ENCODE results near the gene TMEM80.

The TMEM80 gene

DNA sequence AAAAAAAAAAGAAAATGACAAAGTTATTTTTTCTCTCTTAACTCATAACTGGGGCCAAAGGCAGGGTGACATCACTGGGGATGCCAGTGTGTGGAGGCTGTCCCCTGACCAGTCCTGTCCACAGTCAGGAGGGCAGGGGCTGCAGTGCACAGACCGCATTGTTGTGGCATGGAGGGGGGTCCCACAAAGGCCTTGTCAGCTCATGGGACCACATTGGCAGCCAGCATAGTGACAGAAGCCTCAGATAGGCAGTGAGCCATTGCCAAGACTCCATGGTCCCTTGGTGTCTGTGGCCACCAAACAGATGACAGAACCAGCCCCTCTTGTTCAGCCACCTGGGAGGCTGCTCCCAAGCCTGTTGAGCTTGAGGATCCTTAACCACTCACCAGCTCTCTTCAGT is 4.1 kb downstream of the TMEM80 start:
- no peak for DNase-seq (ENCODE audit: low spot score)

DNA sequence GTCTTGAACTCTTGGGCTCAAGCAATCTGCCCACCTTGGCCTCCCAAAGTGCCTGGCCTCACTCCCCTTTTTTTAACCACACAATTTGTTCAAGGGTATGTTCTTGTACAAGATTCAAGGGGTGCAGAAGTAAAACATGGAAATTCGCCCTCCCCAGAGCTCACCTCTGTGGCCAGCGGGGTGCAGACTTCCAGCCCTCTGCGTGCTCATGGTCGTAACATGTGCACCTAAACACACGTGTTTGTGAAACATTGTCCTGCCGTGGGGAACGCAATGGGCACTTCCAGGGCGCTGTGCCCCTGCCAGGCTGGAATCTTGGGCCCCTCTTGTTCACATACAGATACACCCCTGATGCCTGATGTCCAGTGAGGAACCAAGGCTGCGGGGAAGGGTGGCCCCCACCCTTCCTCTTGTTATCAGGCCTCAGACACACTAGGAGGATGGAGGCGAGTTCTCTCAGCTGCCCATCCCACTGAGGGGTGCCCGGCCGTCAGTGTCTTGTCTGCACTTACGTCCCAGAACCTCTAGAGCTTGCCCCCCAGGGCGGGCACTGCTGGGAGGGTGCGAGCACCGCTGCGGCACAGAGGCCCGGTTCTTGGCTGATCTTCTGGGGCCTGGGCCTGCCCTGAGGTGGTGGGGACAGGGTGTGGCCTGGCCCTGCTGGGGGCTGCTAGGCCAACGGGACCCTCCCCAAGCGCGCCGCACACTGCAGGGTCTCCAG is 6.3 kb downstream of the TMEM80 start:
- DNase-seq (ENCODE audit: low spot score) = no peak

DNA sequence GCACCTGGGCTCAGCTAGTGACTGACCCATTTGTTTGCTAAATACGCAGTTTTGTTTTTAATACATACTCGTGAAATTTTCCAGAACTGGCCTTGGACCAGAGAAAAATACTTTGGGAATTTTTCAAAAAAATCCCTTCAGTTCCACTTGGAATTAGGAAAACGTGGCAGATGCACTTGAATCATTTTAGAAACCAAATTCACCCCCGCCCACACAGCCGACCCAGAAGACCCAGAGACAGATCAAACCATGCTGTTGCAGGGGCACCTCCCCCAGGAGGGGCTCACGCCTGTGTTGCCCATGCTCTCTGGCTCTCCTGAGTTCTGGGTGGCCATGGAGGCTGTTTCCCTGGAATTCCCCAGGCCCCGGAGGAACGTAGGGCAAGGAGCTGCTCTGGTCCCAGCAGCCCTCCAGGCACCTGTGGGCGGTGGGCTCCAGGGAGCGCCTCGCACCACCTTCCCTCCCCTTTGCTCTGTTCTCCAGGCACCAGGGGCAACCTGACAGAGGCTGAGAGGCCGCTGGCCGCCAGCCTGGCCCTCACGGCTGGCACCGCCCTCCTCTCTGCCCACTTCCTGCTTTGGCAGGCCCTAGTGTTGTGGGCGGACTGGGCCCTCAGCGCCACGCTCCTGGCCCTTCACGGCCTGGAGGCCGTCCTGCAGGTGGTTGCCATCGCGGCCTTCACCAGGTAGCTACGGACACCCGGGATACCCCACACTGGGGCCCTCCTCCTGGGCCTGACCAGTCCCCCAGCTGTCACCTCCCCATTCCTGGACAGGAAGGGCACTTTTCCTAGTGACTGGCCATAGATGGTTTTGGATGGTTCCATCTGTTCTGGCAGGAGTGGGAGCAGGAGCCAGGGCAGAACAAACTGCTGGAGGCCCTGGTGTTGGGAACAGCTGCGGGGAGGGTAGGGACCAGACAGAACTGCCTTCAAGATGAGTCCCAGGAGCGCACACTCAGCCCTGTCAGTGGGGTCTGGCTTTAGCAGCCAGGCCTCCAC is 7.1 kb downstream of the TMEM80 start:
- DNase-seq (ENCODE audit: low spot score) = no peak

DNA sequence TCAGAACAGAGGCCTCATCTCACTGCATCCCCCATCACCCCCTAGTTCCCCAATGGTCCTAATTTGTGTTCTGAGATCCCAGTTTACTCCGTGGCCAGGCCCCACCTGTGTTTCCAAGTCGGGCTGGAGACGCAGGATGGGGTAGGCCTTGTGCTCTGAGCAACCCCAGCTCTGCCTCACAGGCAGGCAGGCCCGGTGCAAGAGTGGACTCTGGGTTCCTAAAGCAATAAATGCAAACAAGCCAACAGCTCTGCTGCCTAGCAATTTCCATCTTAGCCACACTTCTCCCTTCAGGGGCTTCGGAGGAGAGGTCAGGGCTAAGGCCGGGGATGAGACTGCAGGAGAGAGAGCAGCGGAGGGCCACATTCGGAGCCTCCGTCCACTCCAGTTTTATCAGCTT is 7.9 kb downstream of the TMEM80 start:
- no peak for DNase-seq (ENCODE audit: low spot score)

DNA sequence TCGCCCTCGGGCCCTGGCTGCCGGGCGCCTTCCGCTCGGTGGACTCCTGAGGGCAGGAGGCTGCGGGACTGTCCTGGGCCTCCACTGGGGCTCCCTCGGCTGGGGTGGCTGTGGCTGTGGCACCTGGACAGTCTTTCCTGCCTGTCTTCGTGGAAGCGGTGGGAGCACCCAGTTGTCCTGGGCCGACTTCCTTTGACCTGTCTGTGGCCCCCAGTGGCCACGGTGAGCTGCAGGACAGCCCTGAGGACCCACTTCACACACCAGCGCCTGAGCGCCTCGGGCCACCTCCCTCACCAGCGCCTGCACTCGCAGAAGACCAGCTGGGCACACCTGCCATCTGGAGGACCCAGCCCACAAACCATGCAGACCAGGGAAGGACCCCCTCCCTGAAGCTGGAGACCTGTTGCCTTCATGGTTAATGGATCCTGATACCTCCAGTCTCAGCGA is 8.6 kb downstream of the TMEM80 start:
- DNase-seq (ENCODE audit: low spot score) = no peak

DNA sequence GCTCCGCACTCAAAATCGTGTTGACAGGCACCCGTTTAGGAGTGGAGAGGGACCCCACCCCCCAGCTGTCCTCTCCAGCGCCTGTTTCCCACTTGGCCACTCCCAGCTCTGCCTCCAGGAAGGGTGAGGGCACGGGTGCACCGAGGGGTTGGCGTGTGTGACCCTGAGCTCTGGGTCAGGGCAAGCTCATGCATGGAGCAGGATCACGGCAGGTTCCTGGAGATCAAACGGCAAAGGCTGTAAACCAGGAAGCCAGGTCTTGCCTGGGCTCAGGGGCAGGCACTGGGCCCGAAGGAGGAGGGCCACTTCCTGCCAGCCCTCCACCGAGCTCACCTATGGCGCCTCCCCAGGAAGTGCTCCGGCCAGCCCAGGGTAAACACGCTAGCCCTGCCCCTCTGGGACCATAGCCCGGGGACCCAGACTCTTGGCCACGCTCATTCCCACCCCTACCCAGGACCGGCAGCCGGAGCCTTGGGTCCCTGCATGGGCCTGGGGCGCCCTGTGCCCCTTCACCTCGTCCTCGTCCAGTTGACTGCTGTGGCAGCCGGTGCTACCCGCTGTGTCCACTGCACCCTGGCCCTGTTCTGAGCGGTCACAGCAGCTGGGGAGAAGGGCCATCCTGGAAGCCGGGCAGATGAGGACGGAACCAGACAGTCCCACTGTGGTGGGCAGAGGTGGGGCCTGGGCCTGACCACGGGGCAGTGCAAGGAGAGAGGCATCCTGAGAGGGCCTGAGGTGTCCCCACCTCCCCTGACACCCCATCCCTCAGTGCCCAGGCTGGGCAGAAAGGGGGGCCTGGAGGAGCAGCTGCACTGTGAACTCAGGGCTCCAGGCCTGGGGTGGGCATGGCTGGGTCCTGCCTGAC is 9.4 kb downstream of the TMEM80 start:
- DNase-seq (ENCODE audit: low spot score) = no peak

DNA sequence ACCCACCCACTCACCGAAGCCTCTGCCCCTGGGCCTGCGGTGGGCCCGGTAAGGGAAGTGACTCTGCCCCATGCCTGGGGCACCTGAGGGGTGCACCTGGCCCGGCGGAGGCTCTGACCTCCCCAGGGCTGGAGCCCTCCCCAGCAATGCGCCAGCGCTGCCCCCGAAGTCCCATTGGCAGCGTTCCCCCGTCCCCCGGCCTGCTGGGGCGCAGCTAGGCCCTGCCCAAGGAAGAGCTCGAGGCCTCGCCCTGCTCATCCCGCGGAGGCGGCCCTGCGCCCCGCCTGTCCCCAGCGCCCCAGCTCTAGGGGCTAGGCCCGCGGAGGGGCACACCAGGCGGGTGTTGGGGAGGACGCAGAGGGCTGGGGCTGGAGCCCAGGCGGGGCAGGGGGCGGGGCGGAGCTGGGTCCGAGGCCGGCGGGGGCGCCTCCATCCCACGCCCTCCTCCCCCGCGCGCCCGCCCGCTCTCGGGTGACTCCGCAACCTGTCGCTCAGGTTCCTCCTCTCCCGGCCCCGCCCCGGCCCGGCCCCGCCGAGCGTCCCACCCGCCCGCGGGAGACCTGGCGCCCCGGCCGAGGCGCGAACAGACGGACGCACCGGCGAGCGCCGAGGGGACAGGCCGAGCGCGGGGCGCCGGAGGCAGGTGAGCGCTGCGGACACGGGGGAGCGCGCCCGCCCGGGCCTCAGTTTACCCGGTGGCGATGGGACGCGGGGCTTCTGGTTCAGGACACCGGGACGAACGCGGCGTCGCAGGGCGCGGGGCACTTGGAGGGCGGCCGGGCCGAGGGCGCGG is 10.2 kb downstream of the TMEM80 start, which contains the start of gene EPS8L2:
TSS of gene EPS8L2 (plus strand) at position 586 of the 793 bp plus-strand sequence. CDS start 3,177 bp downstream, outside the sequence.
- no peak for DNase-seq (ENCODE audit: low spot score)

DNA sequence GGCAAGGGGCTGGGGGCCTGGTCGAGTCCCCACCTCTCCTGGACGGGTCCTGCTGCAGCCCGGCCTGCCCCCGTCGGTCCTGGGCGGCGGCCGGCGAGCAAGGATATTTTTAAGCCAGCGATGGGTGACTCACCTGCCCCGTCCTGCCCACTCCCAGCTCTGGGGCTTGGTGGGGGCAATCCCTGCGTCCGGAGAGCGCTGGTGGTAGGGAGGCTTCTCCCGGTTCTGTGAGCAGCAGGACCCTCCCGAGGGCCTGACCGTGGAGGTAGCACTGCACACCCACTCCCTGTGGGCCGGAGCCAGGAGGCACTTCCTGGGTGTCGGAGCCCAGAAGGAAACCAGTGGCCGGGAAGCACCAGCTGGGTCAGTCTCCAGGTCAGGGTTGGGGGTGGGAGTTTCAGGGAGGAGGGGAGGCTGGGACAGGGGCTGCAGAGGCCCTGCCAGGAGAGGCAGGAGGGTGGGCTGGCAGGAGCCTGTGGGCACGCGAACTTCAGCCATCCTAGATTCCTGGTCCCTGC is 10.9 kb downstream of the TMEM80 start:
- peak; percentile 66 for DNase-seq (ENCODE audit: low spot score)

DNA sequence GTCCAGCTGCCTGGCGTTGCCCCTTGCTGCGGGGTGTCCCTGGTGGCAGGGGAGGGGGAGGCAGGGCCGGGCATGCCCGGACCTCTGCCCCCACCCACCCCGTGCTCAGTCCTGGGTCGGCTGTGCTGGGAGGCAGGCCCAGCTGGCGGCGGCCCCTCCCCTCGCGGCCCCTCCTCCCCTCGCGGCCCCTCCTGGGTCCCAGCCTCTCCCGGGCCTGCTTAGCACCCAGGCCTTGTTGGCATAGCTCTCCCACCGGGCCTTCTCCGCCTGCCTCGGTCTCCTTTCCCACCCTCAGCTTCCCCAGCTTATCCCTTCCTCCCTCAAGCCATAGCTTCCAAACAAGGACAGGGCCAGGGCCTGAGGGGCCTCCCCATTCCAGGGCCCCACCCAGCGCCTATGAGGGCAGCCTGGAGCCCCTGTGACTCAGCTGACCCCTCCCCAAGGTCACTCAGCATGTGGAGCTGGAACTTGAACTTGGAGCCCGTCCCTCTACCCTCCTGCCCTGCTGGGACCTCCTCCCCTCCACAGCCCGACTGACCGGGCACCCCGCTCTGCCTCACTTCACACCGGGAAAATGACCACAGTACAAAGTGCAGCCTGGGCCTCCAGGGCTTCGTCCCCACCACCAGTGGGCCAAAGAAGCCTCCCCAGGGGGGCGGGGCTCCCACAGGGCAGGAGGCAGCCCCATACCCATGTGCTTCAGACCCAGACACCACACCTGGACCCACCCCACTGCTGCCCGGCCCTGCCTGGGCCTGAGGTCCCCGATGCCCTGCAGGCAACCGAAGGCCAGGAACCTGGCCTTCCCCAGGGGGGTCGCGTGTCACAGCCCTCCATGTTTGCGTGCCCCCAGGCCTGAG is 11.6 kb downstream of the TMEM80 start:
- DNase-seq (ENCODE audit: low spot score) = peak; percentile 58

DNA sequence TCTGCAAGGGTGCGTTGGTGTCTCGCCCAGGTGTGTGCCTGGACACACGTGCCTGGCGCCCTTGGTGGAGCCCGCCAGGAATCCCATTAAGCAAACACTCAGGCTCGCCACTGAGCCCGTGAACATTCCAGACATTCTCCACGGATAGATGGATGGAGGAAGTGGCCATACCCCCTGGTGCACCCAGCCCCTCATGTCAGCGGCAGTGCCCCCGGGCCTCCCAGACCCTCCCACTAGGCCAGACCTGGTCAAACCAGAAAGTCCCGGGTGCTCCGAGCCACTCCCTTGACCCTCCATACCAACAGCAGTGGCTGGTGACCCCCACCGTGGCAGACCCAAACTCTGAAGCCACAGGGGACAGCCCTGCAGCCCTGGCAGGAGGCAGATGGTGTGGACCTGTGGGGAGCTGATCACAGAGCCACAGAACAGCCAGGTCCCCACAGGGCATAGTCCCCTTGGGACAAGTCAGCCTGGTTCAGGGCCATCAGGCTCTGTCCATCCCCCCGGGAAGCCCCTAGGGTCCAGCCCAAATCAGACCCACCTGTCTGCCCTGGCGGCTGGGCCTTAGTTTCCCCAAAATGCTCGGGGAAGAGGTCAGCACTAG is 12.3 kb downstream of the TMEM80 start:
- DNase-seq (ENCODE audit: low spot score) = no peak

DNA sequence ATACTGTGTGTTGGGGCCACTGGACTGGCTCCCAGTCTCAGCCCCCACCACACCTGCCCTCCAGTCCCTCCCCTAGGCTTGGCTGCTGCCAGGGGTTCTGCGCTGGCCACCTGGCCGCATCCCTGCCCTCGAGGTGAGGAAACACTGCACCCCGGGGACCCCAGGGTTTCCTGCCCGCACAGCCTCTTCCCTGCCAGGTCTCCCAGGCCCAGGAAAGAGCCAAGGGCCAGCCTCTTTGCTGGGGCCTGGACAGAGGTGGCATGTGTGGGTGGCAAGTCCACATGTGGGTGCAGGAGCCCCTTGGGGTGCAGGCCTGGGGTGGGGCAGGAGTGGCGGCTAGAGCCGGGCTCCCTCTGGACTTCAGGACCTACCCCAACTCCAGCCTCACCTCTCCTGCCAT is 12.9 kb downstream of the TMEM80 start:
- no peak for DNase-seq (ENCODE audit: low spot score)

DNA sequence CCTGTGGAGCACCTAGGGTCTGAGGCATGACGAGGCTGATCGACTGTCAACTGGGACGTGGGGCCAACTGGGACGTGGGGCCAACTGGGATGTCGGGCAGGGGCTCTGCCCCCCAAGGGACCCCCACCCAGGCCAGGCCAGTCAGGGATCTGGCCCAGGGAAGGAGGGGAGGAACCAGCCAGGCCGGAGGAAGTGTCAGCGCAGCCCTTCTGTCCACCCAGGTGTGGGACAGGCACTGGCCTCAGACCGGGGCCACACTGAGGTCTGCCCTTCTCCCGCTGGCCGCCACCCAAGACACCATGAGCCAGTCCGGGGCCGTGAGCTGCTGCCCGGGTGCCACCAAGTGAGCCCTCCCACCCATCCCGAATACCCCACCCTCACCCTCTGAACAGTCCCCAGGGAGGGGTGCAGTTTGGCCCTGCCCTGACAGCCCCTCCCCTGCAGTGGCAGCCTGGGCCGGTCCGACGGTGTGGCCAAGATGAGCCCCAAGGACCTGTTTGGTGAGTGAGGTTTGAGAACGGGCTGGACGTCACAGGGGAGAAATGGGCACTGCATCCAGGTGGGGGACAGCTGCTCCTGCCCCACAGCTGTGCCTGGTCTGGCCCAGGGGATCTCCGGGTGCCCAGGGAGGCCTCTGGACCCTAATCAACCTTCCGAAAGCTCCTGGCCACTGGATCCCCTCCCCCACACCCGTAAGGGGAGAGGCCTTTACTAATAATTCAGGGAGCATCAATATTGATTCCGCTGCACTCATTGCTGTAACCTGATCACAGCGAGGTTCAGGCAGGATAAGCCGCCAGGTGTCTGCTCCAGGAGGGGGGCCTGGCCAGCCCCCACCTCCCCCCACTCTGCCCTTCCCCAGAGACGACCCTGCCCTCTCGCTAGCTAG is 13.7 kb downstream of the TMEM80 start:
- DNase-seq (ENCODE audit: low spot score) = no peak

DNA sequence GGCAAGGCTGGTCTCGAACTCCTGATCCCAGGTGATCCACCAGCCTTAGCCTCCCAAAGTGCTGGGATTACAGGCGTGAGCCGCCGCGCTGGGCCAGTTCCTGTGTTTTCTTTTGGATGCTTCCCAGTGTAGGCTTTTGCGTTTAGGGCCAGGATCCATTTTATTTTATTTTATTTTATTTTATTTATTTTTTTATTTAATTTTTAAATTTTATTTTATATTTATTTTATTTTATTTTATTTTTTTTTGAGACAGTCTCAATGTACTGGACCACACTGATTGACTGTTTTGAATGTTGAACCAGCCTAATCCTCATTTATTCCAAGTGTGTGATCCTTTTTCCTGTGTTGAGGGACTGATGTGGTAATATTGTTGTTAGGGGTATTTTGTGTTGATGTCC is 18.8 kb downstream of the TMEM80 start:
- no peak for DNase-seq (ENCODE audit: low spot score)

DNA sequence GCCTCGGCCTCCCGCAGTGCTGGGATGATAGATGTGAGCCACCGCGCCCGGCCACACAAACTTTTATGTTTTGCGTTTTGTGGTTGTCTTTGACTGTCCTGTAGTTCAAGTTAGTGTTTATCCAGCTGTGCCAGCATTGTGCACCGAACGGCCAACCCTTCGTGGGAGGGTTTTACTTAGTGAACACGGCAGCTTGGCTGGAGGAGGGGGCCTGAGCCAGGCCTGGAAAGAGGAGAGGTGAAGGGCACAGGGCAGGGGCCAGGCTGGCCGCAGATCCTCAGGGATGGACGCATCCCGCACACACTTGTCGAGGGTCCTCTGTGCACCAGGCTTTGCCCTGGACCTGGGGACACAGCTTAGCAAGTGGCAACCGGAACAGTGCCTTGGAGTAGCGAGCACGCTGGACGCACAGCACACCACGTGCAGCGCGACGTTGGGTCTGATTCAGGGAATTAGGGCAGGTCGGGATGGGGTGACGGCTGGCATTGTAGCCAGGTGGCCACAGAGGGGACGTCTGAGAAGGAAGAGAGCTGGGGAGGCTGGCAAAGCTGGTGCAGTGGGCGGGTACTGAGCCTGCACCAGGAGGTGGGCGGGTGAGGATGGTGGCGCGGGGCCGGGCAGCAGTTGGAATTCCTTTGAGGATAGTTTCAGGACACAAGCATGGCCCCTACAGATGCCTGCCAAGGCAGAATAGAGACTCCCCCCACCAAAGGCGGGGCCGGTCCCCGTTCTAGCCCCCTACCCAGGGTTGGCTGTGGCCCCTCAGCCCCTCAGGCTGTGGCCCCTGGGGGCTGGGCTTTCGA is 23.8 kb downstream of the TMEM80 start:
- no peak for DNase-seq (ENCODE audit: low spot score)

DNA sequence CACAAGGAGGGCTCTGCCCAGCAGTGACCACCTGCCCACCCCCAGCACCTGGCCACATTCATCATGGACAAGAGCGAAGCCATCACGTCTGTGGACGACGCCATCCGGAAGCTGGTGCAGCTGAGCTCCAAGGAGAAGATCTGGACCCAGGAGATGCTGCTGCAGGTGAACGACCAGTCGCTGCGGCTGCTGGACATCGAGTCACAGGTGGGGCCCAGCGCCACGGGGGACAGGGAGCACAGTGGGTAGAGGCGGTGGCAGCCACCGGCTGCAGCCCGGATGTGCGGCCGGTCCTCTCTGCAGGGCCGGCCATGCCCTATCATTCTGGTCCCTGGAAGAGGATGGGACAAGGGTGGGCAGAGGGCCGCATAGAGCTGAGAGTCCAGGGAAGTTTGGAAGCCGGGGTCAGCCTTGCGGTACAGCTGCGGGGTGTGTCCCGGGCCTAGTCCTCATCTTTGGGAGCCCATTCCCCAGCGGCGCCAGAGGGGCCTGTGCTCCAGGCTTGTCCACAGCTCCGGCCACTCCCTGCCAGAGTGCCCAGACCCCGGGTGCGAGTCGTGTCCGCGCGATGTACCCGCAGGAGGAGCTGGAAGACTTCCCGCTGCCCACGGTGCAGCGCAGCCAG is 24.5 kb downstream of the TMEM80 start:
- DNase-seq (ENCODE audit: low spot score) = no peak

DNA sequence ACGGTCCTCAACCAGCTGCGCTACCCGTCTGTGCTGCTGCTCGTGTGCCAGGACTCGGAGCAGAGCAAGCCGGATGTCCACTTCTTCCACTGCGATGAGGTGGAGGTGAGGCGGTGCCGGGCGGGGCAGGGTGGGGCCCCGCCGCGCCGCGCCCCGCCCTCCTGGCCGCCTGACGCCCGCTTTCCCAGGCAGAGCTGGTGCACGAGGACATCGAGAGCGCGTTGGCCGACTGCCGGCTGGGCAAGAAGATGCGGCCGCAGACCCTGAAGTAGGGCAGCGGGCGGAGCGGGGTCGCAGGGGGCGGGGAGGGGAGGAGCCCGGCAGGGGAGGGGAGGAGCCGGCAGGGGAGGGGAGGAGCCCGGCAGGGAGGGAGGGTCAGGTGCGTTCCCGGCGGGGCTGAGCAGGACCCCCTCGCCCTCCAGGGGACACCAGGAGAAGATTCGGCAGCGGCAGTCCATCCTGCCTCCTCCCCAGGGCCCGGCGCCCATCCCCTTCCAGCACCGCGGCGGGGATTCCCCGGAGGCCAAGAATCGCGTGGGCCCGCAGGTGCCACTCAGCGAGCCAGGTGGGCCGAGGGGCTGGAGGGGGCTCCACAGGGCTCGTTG is 25.1 kb downstream of the TMEM80 start:
- DNase-seq (ENCODE audit: low spot score) = no peak

DNA sequence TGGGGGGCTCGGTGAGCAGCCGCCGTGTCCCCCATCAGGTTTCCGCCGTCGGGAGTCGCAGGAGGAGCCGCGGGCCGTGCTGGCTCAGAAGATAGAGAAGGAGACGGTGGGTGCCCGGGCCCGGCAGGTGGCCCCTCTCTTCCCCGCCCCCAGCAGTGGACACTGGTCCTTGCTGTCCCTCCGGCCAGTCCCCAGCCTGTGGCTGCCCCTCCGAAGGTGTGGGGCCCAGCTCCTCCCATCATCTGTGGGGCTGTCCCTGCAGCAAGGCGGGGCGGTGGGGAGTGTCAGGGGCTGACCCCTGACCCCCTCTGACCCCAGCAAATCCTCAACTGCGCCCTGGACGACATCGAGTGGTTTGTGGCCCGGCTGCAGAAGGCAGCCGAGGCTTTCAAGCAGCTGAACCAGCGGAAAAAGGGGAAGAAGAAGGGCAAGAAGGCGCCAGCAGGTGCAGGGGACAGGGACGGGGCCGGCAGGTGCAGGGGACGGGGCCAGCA is 25.7 kb downstream of the TMEM80 start:
- no peak for DNase-seq (ENCODE audit: low spot score)

Data from hepatic stellate cell (primary cell).